Transverse colon (tissue), 4 donors: ENCODE measurements around the gene GNPAT.

Experiments
- CTCF ChIP-seq, 5 experiments: fragments of 200-600 bp in 3 of 5; fragments of 450-650 bp in 2 of 5; sonication (generic) in 3 of 5; IDR thresholded peaks; 1 replicate in 2 of 5; 2 replicates in 3 of 5; pipeline ENCODE4 v1.5.1; 2016 to 2017; ENCODE audit warnings: antibody characterized with exemption in 5 of 5, inconsistent platforms in 3 of 5, mild to moderate bottlenecking in 2 of 5, moderate library complexity in 1 of 5
- EP300 ChIP-seq: sonication (generic); formaldehyde crosslinking; IDR thresholded peaks from one replicate; pipeline ENCODE4 v1.6.1; 2017; ENCODE audit warnings: antibody characterized with exemption, low read depth
- POLR2A ChIP-seq: fragments of 450-650 bp; IDR thresholded peaks from one replicate; pipeline ENCODE4 v1.6.1; 2016; ENCODE audit warnings: antibody characterized with exemption, mild to moderate bottlenecking, moderate library complexity
- POLR2AphosphoS5 ChIP-seq, 3 donors: sonication (generic); formaldehyde crosslinking; IDR thresholded peaks; one replicate each; pipeline ENCODE4 v1.6.1; 2016; ENCODE audit warnings: antibody characterized with exemption in 3 of 3

DNA sequence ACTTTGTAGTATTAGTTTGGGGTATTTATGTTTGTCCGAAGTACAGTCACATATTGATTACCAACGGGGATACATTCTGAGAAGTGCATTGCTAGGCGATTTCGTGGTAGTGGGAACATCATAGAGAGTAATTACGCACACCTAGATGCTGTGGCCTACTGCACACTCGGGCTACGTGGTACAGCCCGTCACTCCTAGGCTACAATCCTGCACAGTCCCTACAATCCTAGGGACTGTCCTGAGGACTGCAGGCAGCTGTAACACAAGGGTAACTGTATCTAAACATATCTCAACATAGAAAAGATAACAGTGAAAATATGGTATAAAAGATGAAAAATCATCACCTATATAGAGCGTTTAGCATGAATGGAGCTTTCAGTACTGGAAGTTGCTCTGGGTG lies 78.1 kb downstream of the GNPAT start:
- no peak for TF ChIP-seq CTCF (IDR thresholded peaks at IDR 0.05)
- TF ChIP-seq POLR2A, result no peak
- TF ChIP-seq POLR2AphosphoS5 (IDR thresholded peaks at IDR 0.05), result no peak
- no peak for TF ChIP-seq EP300
